Measurements from ENCODE around the gene TIMM50.

DNA sequence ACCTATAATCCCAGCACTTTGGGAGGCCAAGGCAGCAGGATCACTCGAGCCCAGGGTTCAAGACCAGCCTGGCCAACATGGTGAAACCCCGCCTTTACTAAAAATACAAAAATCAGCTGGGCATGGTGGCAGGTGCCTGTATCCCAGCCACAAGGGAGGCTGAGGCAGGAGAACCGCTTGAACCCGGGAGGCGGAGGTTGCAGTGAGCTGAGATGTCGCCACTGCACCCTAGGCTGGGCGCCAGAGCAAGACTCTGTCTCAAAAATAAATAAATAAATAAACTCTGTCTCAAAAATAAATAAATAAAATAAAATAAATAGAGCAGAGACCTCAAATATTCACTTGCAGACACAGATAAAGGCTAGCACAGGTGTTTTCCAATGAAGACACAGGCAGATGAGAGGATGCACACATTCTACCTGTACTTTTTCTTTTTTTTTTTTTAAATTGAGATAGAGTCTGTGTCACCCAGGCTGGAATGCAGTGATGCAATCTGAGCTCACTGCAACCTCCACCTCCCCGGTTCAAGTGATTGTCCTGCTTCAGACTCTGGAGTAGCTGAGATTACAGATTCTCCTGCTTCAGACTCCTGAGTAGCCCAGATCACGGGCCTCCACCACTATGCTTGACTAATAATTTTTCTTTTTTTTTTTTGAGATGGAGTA lies 42.2 kb upstream of the TIMM50 start:
- TF ChIP-seq, protein P1, sequence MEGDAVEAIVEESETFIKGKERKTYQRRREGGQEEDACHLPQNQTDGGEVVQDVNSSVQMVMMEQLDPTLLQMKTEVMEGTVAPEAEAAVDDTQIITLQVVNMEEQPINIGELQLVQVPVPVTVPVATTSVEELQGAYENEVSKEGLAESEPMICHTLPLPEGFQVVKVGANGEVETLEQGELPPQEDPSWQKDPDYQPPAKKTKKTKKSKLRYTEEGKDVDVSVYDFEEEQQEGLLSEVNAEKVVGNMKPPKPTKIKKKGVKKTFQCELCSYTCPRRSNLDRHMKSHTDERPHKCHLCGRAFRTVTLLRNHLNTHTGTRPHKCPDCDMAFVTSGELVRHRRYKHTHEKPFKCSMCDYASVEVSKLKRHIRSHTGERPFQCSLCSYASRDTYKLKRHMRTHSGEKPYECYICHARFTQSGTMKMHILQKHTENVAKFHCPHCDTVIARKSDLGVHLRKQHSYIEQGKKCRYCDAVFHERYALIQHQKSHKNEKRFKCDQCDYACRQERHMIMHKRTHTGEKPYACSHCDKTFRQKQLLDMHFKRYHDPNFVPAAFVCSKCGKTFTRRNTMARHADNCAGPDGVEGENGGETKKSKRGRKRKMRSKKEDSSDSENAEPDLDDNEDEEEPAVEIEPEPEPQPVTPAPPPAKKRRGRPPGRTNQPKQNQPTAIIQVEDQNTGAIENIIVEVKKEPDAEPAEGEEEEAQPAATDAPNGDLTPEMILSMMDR (conservative IDR thresholded peaks at IDR 0.05): no peak
- TF ChIP-seq EZH2 (IDR thresholded peaks at IDR 0.05; ENCODE audit: low read depth): no peak

Data from PC-9 (cell line).